ENCODE data around the gene AVPI1.

Gene AVPI1

DNA sequence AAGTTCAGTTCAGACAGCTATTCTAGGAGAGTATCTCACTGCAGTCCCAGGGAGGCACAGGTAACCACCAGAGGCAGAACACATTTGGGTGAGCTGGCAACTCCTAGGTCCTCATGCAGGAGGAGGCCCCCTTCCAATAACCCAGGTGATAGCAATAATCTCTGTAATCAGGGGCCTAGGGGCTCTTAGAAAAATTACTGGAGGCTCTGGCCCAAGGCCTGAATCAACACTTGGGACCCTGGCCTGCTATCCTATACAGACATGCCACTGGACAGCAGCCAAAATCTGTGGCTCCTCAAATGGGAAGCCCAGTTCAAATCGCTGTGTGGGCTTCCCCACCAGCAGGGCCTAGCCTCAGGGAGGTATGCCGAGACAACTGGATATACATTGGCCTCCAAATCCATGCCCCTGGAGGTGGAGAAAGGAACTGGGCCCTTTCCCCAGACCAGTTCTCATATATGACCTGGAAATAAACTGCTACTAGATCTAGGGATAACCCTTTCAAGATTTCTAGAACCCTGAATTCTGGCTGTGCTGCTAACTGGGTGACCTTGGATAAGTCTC, 1.6 kb downstream of the AVPI1 start:
- H3K4me3 ChIP-seq (ENCODE audit: low read depth, low read length) = no peak overlapping the region
- no peaks in the 10 kb centered on the region for H3K36me3 ChIP-seq (ENCODE audit: control insufficient read depth in 2 of 2, insufficient read depth in 1 of 2, low read length in 2 of 2)
- peaks cover 10% of the 10 kb centered on the region; the same call in 1 of the 2 replicates for H3K4me1 ChIP-seq (ENCODE audit: control insufficient read depth, insufficient read depth, low read length)
- peak overlapping the region; percentile 11; the same call in 1 of the 2 replicates for H3K27ac ChIP-seq (ENCODE audit: extremely low read depth, low read depth, low read length)
- TF ChIP-seq, protein P1, sequence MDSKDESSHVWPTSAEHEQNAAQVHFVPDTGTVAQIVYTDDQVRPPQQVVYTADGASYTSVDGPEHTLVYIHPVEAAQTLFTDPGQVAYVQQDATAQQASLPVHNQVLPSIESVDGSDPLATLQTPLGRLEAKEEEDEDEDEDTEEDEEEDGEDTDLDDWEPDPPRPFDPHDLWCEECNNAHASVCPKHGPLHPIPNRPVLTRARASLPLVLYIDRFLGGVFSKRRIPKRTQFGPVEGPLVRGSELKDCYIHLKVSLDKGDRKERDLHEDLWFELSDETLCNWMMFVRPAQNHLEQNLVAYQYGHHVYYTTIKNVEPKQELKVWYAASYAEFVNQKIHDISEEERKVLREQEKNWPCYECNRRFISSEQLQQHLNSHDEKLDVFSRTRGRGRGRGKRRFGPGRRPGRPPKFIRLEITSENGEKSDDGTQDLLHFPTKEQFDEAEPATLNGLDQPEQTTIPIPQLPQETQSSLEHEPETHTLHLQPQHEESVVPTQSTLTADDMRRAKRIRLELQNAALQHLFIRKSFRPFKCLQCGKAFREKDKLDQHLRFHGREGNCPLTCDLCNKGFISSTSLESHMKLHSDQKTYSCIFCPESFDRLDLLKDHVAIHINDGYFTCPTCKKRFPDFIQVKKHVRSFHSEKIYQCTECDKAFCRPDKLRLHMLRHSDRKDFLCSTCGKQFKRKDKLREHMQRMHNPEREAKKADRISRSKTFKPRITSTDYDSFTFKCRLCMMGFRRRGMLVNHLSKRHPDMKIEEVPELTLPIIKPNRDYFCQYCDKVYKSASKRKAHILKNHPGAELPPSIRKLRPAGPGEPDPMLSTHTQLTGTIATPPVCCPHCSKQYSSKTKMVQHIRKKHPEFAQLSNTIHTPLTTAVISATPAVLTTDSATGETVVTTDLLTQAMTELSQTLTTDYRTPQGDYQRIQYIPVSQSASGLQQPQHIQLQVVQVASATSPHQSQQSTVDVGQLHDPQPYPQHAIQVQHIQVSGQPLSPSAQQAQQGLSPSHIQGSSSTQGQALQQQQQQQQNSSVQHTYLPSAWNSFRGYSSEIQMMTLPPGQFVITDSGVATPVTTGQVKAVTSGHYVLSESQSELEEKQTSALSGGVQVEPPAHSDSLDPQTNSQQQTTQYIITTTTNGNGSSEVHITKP (tag by site-specific recombination; IDR thresholded peaks at IDR 0.05) = peak; percentile 56
- no peak for TF ChIP-seq ZFP3 (tag by site-specific recombination; IDR thresholded peaks at IDR 0.05; ENCODE audit: low read depth)
- 0 out of 2 replicates have a peak, but pooled peaks have one; percentile 22 for TF ChIP-seq ZNF610 (tag by site-specific recombination; IDR thresholded peaks at IDR 0.05; ENCODE audit: borderline replicate concordance)
- TF ChIP-seq OSR2 (tag by site-specific recombination; IDR thresholded peaks at IDR 0.05) = 0 out of 2 replicates have a peak, but pooled peaks have one; percentile 27
- TF ChIP-seq ZBTB48 (tag by site-specific recombination; IDR thresholded peaks at IDR 0.05) = peak; percentile 44; the same call in 1 of the 2 replicates
- peak; percentile 51; the same call in 1 of the 2 replicates for TF ChIP-seq ZNF600 (tag by site-specific recombination; IDR thresholded peaks at IDR 0.05)
- peak; percentile 27 for TF ChIP-seq ZIC2 (tag by site-specific recombination; IDR thresholded peaks at IDR 0.05)
- TF ChIP-seq ZXDB (tag by site-specific recombination; IDR thresholded peaks at IDR 0.05) = 0 out of 2 replicates have a peak, but pooled peaks have one; percentile 23
- TF ChIP-seq ZNF623 (tag by site-specific recombination; IDR thresholded peaks at IDR 0.05) = no peak
- TF ChIP-seq MZF1 (tag by site-specific recombination; IDR thresholded peaks at IDR 0.05; ENCODE audit: borderline replicate concordance) = peak; percentile 56; the same call in 1 of the 2 replicates
- peak; percentile 75 for TF ChIP-seq GLIS1 (tag by site-specific recombination; IDR thresholded peaks at IDR 0.05)
- TF ChIP-seq ZNF404 (tag by site-specific recombination; IDR thresholded peaks at IDR 0.05) = no peak
- TF ChIP-seq ZBTB17 (tag by site-specific recombination; IDR thresholded peaks at IDR 0.05) = peak; percentile 59
- peak; percentile 47 for TF ChIP-seq KLF10 (tag by site-specific recombination; IDR thresholded peaks at IDR 0.05)
- TF ChIP-seq, protein P2, sequence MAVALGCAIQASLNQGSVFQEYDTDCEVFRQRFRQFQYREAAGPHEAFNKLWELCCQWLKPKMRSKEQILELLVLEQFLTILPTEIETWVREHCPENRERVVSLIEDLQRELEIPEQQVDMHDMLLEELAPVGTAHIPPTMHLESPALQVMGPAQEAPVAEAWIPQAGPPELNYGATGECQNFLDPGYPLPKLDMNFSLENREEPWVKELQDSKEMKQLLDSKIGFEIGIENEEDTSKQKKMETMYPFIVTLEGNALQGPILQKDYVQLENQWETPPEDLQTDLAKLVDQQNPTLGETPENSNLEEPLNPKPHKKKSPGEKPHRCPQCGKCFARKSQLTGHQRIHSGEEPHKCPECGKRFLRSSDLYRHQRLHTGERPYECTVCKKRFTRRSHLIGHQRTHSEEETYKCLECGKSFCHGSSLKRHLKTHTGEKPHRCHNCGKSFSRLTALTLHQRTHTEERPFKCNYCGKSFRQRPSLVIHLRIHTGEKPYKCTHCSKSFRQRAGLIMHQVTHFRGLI (tag by site-specific recombination; IDR thresholded peaks at IDR 0.05) = peak; percentile 62; the same call in 1 of the 2 replicates
- TF ChIP-seq, protein P3, sequence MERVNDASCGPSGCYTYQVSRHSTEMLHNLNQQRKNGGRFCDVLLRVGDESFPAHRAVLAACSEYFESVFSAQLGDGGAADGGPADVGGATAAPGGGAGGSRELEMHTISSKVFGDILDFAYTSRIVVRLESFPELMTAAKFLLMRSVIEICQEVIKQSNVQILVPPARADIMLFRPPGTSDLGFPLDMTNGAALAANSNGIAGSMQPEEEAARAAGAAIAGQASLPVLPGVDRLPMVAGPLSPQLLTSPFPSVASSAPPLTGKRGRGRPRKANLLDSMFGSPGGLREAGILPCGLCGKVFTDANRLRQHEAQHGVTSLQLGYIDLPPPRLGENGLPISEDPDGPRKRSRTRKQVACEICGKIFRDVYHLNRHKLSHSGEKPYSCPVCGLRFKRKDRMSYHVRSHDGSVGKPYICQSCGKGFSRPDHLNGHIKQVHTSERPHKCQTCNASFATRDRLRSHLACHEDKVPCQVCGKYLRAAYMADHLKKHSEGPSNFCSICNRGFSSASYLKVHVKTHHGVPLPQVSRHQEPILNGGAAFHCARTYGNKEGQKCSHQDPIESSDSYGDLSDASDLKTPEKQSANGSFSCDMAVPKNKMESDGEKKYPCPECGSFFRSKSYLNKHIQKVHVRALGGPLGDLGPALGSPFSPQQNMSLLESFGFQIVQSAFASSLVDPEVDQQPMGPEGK (tag by site-specific recombination; IDR thresholded peaks at IDR 0.05) = 0 out of 2 replicates have a peak, but pooled peaks have one; percentile 14
- peak; percentile 66 for TF ChIP-seq IKZF3 (tag by site-specific recombination; IDR thresholded peaks at IDR 0.05)
- TF ChIP-seq ZSCAN30 (tag by site-specific recombination; IDR thresholded peaks at IDR 0.05) = peak; percentile 54; the same call in 1 of the 2 replicates
- 0 out of 2 replicates have a peak, but pooled peaks have one; percentile 38 for TF ChIP-seq ZEB2 (tag by site-specific recombination; IDR thresholded peaks at IDR 0.05)
- TF ChIP-seq, protein P4, sequence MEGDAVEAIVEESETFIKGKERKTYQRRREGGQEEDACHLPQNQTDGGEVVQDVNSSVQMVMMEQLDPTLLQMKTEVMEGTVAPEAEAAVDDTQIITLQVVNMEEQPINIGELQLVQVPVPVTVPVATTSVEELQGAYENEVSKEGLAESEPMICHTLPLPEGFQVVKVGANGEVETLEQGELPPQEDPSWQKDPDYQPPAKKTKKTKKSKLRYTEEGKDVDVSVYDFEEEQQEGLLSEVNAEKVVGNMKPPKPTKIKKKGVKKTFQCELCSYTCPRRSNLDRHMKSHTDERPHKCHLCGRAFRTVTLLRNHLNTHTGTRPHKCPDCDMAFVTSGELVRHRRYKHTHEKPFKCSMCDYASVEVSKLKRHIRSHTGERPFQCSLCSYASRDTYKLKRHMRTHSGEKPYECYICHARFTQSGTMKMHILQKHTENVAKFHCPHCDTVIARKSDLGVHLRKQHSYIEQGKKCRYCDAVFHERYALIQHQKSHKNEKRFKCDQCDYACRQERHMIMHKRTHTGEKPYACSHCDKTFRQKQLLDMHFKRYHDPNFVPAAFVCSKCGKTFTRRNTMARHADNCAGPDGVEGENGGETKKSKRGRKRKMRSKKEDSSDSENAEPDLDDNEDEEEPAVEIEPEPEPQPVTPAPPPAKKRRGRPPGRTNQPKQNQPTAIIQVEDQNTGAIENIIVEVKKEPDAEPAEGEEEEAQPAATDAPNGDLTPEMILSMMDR (tag by site-specific recombination; IDR thresholded peaks at IDR 0.05) = peak; percentile 65
- TF ChIP-seq, protein P5, sequence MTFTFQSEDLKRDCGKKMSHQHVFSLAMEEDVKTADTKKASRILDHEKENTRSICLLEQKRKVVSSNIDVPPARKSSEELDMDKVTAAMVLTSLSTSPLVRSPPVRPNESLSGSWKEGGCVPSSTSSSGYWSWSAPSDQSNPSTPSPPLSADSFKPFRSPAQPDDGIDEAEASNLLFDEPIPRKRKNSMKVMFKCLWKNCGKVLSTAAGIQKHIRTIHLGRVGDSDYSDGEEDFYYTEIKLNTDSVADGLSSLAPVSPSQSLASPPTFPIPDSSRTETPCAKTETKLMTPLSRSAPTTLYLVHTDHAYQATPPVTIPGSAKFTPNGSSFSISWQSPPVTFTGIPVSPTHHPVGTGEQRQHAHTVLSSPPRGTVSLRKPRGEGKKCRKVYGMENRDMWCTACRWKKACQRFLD (tag by site-specific recombination; IDR thresholded peaks at IDR 0.05) = no peak
- no peak for TF ChIP-seq ZNF830 (tag by site-specific recombination; IDR thresholded peaks at IDR 0.05; ENCODE audit: low read depth)
- peak; percentile 83 for TF ChIP-seq ZBTB20 (tag by site-specific recombination; IDR thresholded peaks at IDR 0.05)
- TF ChIP-seq ZNF394 (tag by site-specific recombination; IDR thresholded peaks at IDR 0.05; ENCODE audit: borderline replicate concordance) = 0 out of 2 replicates have a peak, but pooled peaks have one; percentile 7
- no peak for TF ChIP-seq PRDM1 (tag by site-specific recombination; IDR thresholded peaks at IDR 0.05)
- TF ChIP-seq GLIS2 (tag by site-specific recombination; IDR thresholded peaks at IDR 0.05) = peak; percentile 48; the same call in 1 of the 2 replicates
- TF ChIP-seq ZFP41 (tag by site-specific recombination; IDR thresholded peaks at IDR 0.05; ENCODE audit: borderline replicate concordance) = no peak
- ChIA-PET CTCF (interaction anchor here (0.7 to 4.6 kb wide), 5 partner anchors 9 to 586 kb away, joined by 3 to 52 read pairs (median 27); no protein-coding TSS in a partner anchor), POLR2A (interaction anchor here (2.1 to 3.4 kb wide), 2 partner anchors 17 to 51 kb away, joined by 23 to 30 read pairs; partner anchors contain the start of gene ZFYVE27)
- H3K9me3 ChIP-seq (ENCODE audit: control insufficient read depth, insufficient read depth, low read depth, low read length) = no peaks in the 10 kb centered on the region

Measured in HEK293 (cell line).